ENCODE results near the gene TCN1.
"Not testable (repeated sequence)": the region's sequence is repeated elsewhere in the genome, so short reads cannot be mapped to it uniquely, and the experiment has no call there.

The TCN1 gene

GRCh38 chr11:59854871-59855270 is 11.4 kb downstream of the TCN1 start:
- peak; percentile 51 to 64 for DNase-seq

GRCh38 chr11:59851416-59851815 is 14.9 kb downstream of the TCN1 start:
- DNase-seq, result not testable (repeated sequence)

GRCh38 chr11:59849551-59849950 is 16.7 kb downstream of the TCN1 start:
- DNase-seq, result not testable (repeated sequence)

- DNase-seq, result peak; percentile 81 to 91
These were observed 17.2 kb downstream of the TCN1 start for GRCh38 chr11:59849129-59849528.

- DNase-seq, result not testable (repeated sequence)
These were observed 17.8 kb downstream of the TCN1 start for GRCh38 chr11:59848439-59848838.

- peak; percentile 26 to 57 for DNase-seq
These were observed 18.7 kb downstream of the TCN1 start for GRCh38 chr11:59847626-59848025.

GRCh38 chr11:59846556-59846955 is 19.7 kb downstream of the TCN1 start:
- DNase-seq, result no peak

- DNase-seq, result no peak
These were observed 20.9 kb downstream of the TCN1 start, which contains the start of gene CBLIF for GRCh38 chr11:59845399-59845798. CBLIF (minus strand) TSS chr11:59845499; CDS start chr11:59845453, 46 bp downstream.

GRCh38 chr11:59842316-59842715 is 24.0 kb downstream of the TCN1 start:
- DNase-seq, result no peak

- DNase-seq, result no peak
These were observed 24.8 kb downstream of the TCN1 start for GRCh38 chr11:59841514-59841913.

GRCh38 chr11:59839615-59840014 is 26.7 kb downstream of the TCN1 start:
- no peak for DNase-seq

GRCh38 chr11:59833602-59834001 is 32.7 kb downstream of the TCN1 start:
- DNase-seq, result no peak

- no peak for DNase-seq
These were observed 36.9 kb downstream of the TCN1 start for GRCh38 chr11:59829358-59829757.

GRCh38 chr11:59822989-59823566 is 43.2 kb downstream of the TCN1 start:
- peak; percentile 76 to 78 for DNase-seq

- DNase-seq, result no peak
These were observed 47.7 kb downstream of the TCN1 start for GRCh38 chr11:59818572-59818971.

- not testable (repeated sequence) for DNase-seq
These were observed 49.9 kb downstream of the TCN1 start for GRCh38 chr11:59816434-59816833.

GRCh38 chr11:59815754-59816153 is 50.5 kb downstream of the TCN1 start:
- DNase-seq, result no peak

- DNase-seq, result peak in 1 of 2 donors; percentile 26
These were observed 52.3 kb downstream of the TCN1 start for GRCh38 chr11:59814021-59814420.

- DNase-seq, result no peak
These were observed 52.9 kb downstream of the TCN1 start for GRCh38 chr11:59813364-59813763.

GRCh38 chr11:59812220-59812619 is 54.1 kb downstream of the TCN1 start:
- DNase-seq, result no peak

GRCh38 chr11:59810911-59811259 is 55.4 kb downstream of the TCN1 start:
- DNase-seq, result no peak

GRCh38 chr11:59810189-59810910 is 55.9 kb downstream of the TCN1 start, which contains the start of gene MRPL16:
MRPL16 (minus strand) TSS chr11:59810778; CDS start chr11:59810658, 120 bp downstream.
- DNase-seq, result peak; percentile 92 to 93

- no peak for DNase-seq
These were observed 59.2 kb downstream of the TCN1 start for GRCh38 chr11:59807047-59807610.

- no peak for DNase-seq
These were observed 62.2 kb downstream of the TCN1 start for GRCh38 chr11:59804061-59804460.
